ENCODE data around the gene EIF4A3.

DNA sequence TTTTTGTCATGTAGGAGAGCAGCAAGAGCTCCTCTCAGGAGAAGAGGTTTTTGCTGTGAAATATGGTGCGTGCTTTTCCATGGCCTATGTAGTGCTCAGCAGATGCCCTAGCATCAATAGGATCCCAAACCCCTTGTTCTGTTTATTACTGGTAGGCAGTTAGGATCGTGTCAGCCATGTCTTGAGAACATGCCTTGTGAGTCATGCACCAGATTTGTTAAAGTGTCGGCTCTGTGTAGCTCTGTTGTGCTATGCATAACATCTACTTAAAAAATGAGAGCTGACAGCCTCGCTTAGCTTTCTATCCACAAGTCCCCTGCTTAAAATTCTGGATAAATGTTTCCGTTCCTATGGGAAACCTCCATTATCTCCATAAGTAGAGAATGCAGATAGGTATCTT, 4.4 kb upstream of the EIF4A3 start:
- TF ChIP-seq, protein P1, sequence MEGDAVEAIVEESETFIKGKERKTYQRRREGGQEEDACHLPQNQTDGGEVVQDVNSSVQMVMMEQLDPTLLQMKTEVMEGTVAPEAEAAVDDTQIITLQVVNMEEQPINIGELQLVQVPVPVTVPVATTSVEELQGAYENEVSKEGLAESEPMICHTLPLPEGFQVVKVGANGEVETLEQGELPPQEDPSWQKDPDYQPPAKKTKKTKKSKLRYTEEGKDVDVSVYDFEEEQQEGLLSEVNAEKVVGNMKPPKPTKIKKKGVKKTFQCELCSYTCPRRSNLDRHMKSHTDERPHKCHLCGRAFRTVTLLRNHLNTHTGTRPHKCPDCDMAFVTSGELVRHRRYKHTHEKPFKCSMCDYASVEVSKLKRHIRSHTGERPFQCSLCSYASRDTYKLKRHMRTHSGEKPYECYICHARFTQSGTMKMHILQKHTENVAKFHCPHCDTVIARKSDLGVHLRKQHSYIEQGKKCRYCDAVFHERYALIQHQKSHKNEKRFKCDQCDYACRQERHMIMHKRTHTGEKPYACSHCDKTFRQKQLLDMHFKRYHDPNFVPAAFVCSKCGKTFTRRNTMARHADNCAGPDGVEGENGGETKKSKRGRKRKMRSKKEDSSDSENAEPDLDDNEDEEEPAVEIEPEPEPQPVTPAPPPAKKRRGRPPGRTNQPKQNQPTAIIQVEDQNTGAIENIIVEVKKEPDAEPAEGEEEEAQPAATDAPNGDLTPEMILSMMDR (IDR thresholded peaks at IDR 0.05) = no peak
- TF ChIP-seq POLR2A (IDR thresholded peaks at IDR 0.05) = no peak

Data from ovary (tissue), 3 donors.